Panc1 (cell line): ENCODE results near the gene PDE11A. TPM values are rescaled to one million over a fixed set of nuclear protein-coding genes. Genes with fewer than 3 reads are reported as not detected.

Experiments
- ATAC-seq: fragments of 200-7000 bp; cut with Tn5 transposase; 2 replicates; pipeline ENCODE4 v1.9.1; 2020; ENCODE audit warnings: mild to moderate bottlenecking, moderate library complexity
- BruUV-seq: library from RNA; stranded (reverse); fragments of 400-500 nt; replicated peaks from 2 replicates; lab custom pipeline; 2021; lab: Mats Ljungman, UMichigan
- CTCF ChIA-PET: fragments of 300-600 bp; sonication (Branson Sonifier 250); formaldehyde crosslinking; loops from one replicate; lab custom pipeline; 2022; ENCODE audit warnings: antibody characterized with exemption; lab: Charles Lee
- POLR2A ChIA-PET: fragments of 300-600 bp; sonication (Branson Sonifier 250); formaldehyde crosslinking; loops from one replicate; lab custom pipeline; 2022; ENCODE audit warnings: antibody characterized with exemption; lab: Charles Lee
- DNase-seq: peaks from one replicate; pipeline ENCODE4 v3.0.0-alpha.2; 2010; ENCODE audit warnings: low read depth, low spot score
- H3K27ac ChIP-seq: 2 replicates; pipeline ENCODE4 v1.5.1; 2011; ENCODE audit warnings: mild to moderate bottlenecking, low read length, inconsistent platforms
- H3K27me3 ChIP-seq: fragments of 200-500 bp; sonication (Bioruptor generic); 2 replicates; pipeline ENCODE4 v1.6.0; 2014; ENCODE audit warnings: low read length, inconsistent platforms; ENCODE audit not compliant: control insufficient read depth, insufficient read depth
- H3K36me3 ChIP-seq: fragments of 200-500 bp; sonication (Bioruptor generic); 2 replicates; pipeline ENCODE4 v1.5.1; 2014; ENCODE audit warnings: inconsistent platforms, mild to moderate bottlenecking, low read length, moderate library complexity; ENCODE audit not compliant: control insufficient read depth, insufficient read depth
- H3K4me1 ChIP-seq: 2 replicates; pipeline ENCODE4 v1.5.1; 2011; ENCODE audit warnings: inconsistent platforms, mild to moderate bottlenecking, low read length, moderate library complexity; ENCODE audit not compliant: control insufficient read depth, insufficient read depth
- H3K4me3 ChIP-seq, 2 experiments: 2 replicates each; pipeline ENCODE4 v1.5.1; 2011 to 2012; ENCODE audit warnings: low read depth in 2 of 2, low read length in 2 of 2, mild to moderate bottlenecking in 2 of 2, inconsistent platforms in 1 of 2, moderate library complexity in 1 of 2
- H3K9me3 ChIP-seq: fragments of 200-500 bp; sonication (Bioruptor generic); 2 replicates; pipeline ENCODE4 v1.5.1; 2014; ENCODE audit warnings: low read depth, mild to moderate bottlenecking, inconsistent platforms, low read length, moderate library complexity; ENCODE audit not compliant: control insufficient read depth, insufficient read depth
- POLR2AphosphoS5 ChIP-seq: IDR thresholded peaks from 2 replicates; pipeline ENCODE4 v1.6.1; 2012; ENCODE audit warnings: mild to moderate bottlenecking, low read depth, low read length, moderate library complexity
- SIN3A ChIP-seq: IDR thresholded peaks from 2 replicates; pipeline ENCODE4 v1.6.1; 2012; ENCODE audit warnings: low read depth, mild to moderate bottlenecking, low read length, moderate library complexity, borderline replicate concordance; ENCODE audit not compliant: insufficient read depth
- TCF7L2 ChIP-seq: IDR thresholded peaks from 2 replicates; pipeline ENCODE4 v1.6.1; 2011; ENCODE audit warnings: mild to moderate bottlenecking, low read depth, low read length, inconsistent platforms
- in situ Hi-C: cut with HindIII; loops from 2 replicates; pipeline ENCODE4 v1.10.0; 2016; ENCODE audit warnings: low sequenced_read_pairs, low pct_unique_long_range_greater_than_20kb
- intact Hi-C: fragments of 100-400 bp; cut with micrococcal nuclease; formaldehyde crosslinking; loops from one replicate; pipeline ENCODE4 v1.10.0; 2022; ENCODE audit not compliant: unreplicated experiment
- total RNA-seq: library from RNA; stranded (reverse); gene quantifications from one replicate; pipeline ENCODE4 v1.2.1, GENCODE V29; 2021; ENCODE audit not compliant: unreplicated experiment
- TF ChIP-seq, protein P1 (sequence below): fragments of 450-650 bp; IDR thresholded peaks from 2 replicates; pipeline ENCODE4 v1.5.1; 2017; ENCODE audit warnings: mild to moderate bottlenecking
- TF ChIP-seq, protein P2 (sequence below), 2 experiments: IDR thresholded peaks; 2 replicates each; pipeline ENCODE4 v1.6.1; 2011 to 2012; ENCODE audit warnings: low read depth in 2 of 2, control low read depth in 1 of 2, low read length in 1 of 2, mild to moderate bottlenecking in 1 of 2, moderate library complexity in 1 of 2; ENCODE audit not compliant: insufficient read depth in 1 of 2

PDE11A gene
- total RNA-seq, 1 experiment from 2014 or later, result not detected

DNA sequence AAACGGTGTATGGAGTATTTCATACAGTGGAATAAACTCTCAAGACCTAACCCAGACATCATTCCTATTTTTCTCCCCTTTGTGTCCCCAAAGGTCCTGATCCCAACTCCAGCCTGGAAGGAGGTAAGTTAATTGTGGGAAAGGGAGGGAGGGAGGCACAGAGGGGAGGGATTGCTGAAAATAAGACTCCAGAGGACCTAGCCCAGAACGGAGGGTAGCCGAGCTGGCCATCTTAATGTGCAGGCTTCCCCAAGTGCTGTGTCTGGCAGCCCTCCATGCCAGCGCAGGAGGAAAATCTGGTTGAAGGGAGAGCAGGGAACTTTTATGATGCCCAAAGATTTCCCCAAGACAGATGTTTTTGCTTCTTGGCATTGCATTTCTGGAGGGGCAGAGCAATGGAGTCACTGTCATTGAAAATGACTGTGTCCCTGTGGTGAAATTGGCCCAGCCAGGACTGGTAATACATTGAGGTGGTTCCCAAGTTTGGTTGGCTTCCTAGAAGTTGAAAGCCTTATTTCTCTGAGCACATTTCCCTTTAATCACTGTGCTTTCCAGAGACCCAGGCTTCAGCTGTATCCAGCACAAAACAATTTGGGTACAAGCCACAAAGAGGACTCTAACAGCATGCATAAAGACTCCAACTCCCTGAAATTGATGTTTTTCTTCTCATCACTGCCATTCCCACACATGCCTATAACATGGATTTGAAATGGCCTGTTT lies 477.3 kb downstream of the PDE11A start:
- no peak overlapping the region for H3K27ac ChIP-seq
- H3K4me1 ChIP-seq, result peaks cover 5% of the 10 kb centered on the region
- intact Hi-C loops, result no loop called here
- H3K9me3 ChIP-seq, result no peaks in the 10 kb centered on the region
- TF ChIP-seq POLR2AphosphoS5, result no peak
- TF ChIP-seq, protein P1, sequence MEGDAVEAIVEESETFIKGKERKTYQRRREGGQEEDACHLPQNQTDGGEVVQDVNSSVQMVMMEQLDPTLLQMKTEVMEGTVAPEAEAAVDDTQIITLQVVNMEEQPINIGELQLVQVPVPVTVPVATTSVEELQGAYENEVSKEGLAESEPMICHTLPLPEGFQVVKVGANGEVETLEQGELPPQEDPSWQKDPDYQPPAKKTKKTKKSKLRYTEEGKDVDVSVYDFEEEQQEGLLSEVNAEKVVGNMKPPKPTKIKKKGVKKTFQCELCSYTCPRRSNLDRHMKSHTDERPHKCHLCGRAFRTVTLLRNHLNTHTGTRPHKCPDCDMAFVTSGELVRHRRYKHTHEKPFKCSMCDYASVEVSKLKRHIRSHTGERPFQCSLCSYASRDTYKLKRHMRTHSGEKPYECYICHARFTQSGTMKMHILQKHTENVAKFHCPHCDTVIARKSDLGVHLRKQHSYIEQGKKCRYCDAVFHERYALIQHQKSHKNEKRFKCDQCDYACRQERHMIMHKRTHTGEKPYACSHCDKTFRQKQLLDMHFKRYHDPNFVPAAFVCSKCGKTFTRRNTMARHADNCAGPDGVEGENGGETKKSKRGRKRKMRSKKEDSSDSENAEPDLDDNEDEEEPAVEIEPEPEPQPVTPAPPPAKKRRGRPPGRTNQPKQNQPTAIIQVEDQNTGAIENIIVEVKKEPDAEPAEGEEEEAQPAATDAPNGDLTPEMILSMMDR, result no peak
- TF ChIP-seq SIN3A, result no peak
- TF ChIP-seq, protein P2, sequence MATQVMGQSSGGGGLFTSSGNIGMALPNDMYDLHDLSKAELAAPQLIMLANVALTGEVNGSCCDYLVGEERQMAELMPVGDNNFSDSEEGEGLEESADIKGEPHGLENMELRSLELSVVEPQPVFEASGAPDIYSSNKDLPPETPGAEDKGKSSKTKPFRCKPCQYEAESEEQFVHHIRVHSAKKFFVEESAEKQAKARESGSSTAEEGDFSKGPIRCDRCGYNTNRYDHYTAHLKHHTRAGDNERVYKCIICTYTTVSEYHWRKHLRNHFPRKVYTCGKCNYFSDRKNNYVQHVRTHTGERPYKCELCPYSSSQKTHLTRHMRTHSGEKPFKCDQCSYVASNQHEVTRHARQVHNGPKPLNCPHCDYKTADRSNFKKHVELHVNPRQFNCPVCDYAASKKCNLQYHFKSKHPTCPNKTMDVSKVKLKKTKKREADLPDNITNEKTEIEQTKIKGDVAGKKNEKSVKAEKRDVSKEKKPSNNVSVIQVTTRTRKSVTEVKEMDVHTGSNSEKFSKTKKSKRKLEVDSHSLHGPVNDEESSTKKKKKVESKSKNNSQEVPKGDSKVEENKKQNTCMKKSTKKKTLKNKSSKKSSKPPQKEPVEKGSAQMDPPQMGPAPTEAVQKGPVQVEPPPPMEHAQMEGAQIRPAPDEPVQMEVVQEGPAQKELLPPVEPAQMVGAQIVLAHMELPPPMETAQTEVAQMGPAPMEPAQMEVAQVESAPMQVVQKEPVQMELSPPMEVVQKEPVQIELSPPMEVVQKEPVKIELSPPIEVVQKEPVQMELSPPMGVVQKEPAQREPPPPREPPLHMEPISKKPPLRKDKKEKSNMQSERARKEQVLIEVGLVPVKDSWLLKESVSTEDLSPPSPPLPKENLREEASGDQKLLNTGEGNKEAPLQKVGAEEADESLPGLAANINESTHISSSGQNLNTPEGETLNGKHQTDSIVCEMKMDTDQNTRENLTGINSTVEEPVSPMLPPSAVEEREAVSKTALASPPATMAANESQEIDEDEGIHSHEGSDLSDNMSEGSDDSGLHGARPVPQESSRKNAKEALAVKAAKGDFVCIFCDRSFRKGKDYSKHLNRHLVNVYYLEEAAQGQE (IDR thresholded peaks at IDR 0.05; ENCODE audit: insufficient read depth in 1 of 2, low read depth in 2 of 2, low read length in 1 of 2), result no peak
- no peak for TF ChIP-seq TCF7L2
- in situ Hi-C loops, result no loop called here
- peaks cover 5% of the 10 kb centered on the region for H3K27me3 ChIP-seq
- CTCF ChIA-PET, result no interaction called here
- H3K36me3 ChIP-seq, result no peaks in the 10 kb centered on the region
- H3K4me3 ChIP-seq, result no peak overlapping the region
- DNase-seq (no peak), ATAC-seq (no peak)
- POLR2A ChIA-PET, result no interaction called here
- BruUV-seq, result no TSS peak

DNA sequence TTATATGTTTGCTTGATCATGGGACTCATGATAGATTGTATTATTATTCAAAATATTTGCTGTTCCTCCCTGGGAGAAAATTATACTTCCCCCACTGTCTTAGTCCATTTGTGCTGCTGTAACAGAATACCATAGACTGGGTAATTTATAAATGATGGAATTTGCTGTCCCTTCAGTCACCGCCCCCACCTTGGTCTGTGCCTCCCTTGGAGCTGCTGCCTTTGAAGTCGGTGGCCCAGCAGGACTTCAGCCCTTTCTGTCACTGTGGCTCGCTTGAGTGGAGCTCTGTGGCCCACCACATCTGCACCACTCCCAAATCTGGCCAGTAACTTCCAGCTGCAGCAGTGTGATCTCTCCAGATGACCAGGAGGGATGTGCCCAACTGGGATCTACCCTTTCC lies 479.2 kb downstream of the PDE11A start:
- ChIA-PET CTCF (no interaction called here), POLR2A (no interaction called here)
- no peaks in the 10 kb centered on the region for H3K9me3 ChIP-seq
- H3K4me3 ChIP-seq, result no peak overlapping the region
- H3K36me3 ChIP-seq, result no peaks in the 10 kb centered on the region
- peaks cover 5% of the 10 kb centered on the region; the same call in 1 of the 2 replicates for H3K27me3 ChIP-seq
- intact Hi-C loops (no loop called here), in situ Hi-C loops (no loop called here)
- no peak for DNase-seq
- ATAC-seq, result no peak
- no peak overlapping the region for H3K27ac ChIP-seq
- no peak for TF ChIP-seq TCF7L2
- TF ChIP-seq SIN3A, result no peak
- TF ChIP-seq, protein P2 (IDR thresholded peaks at IDR 0.05; ENCODE audit: insufficient read depth in 1 of 2, low read depth in 2 of 2, low read length in 1 of 2), result no peak
- TF ChIP-seq, protein P1, result no peak
- TF ChIP-seq POLR2AphosphoS5, result no peak
- no TSS peak for BruUV-seq
- no peaks in the 10 kb centered on the region for H3K4me1 ChIP-seq
